SK-N-SH (cell line): Measurements from ENCODE around the gene MPEG1. TPM values are rescaled to one million over a fixed set of nuclear protein-coding genes. Genes with fewer than 3 reads are reported as not detected.

Source experiments
- CTCF ChIA-PET: fragments of 300-600, 350-600 bp; formaldehyde crosslinking; extraction: SDS; loops from one replicate; lab custom pipeline; 2021; lab: Yijun Ruan, JAX
- POLR2A ChIA-PET: fragments of 350-600 bp; sonication (Branson Sonifier 250); formaldehyde crosslinking; extraction: SDS; loops from one replicate; lab custom pipeline; 2020; ENCODE audit warnings: antibody characterized with exemption, inconsistent platforms; lab: Yijun Ruan, JAX
- DNase-seq: peaks from one replicate; pipeline ENCODE4 v3.0.0; 2012
- H2AFZ ChIP-seq: fragments of 200-600 bp; sonication (generic); 2 replicates; pipeline ENCODE4 v1.8.1; 2016; ENCODE audit warnings: antibody characterized with exemption, mild to moderate bottlenecking, low read depth
- H3F3A ChIP-seq: fragments of 200-600 bp; sonication (generic); replicated peaks from 2 replicates; pipeline ENCODE3; 2016; ENCODE audit warnings: antibody characterized with exemption, mild to moderate bottlenecking; ENCODE audit not compliant: insufficient read depth
- H3K27ac ChIP-seq, 2 experiments: fragments of 200-500 bp in 1 of 2; fragments of 200-600 bp in 1 of 2; sonication (Bioruptor generic) in 1 of 2; sonication (generic), shearing (Covaris generic) in 1 of 2; 2 replicates each; pipeline versions ENCODE4 v1.5.1 to v1.6.1; 2014 to 2016; ENCODE audit warnings: low read depth in 2 of 2, inconsistent platforms in 1 of 2, low read length in 1 of 2, mild to moderate bottlenecking in 1 of 2, mixed read lengths in 1 of 2
- H3K27me3 ChIP-seq: fragments of 200-600 bp; sonication (generic), shearing (Covaris generic); 2 replicates; pipeline ENCODE4 v1.6.1; 2016; ENCODE audit warnings: mixed run types; ENCODE audit not compliant: insufficient read depth
- H3K36me3 ChIP-seq, 2 experiments: fragments of 200-500 bp in 1 of 2; fragments of 200-600 bp in 1 of 2; sonication (Bioruptor generic) in 1 of 2; sonication (generic) in 1 of 2; replicated peaks in 1 of 2; 2 replicates each; pipeline versions ENCODE3 to v1.5.1; 2014 to 2016; ENCODE audit warnings: low read length in 1 of 2, mild to moderate bottlenecking in 1 of 2; ENCODE audit not compliant: insufficient read depth in 2 of 2, control insufficient read depth in 1 of 2
- H3K4me1 ChIP-seq, 2 experiments: fragments of 200-500 bp in 1 of 2; fragments of 200-600 bp in 1 of 2; sonication (Bioruptor generic) in 1 of 2; sonication (generic), shearing (Covaris generic) in 1 of 2; 2 replicates each; pipeline versions ENCODE4 v1.5.1 to v1.6.1; 2014 to 2016; ENCODE audit warnings: low read depth in 1 of 2, low read length in 1 of 2, mixed run types in 1 of 2; ENCODE audit not compliant: insufficient read depth in 2 of 2, control insufficient read depth in 1 of 2
- H3K4me2 ChIP-seq: fragments of 200-600 bp; sonication (generic), shearing (Covaris generic); 2 replicates; pipeline ENCODE4 v1.6.1; 2017; ENCODE audit warnings: mixed run types
- H3K4me3 ChIP-seq, 2 experiments: fragments of 200-500 bp in 1 of 2; fragments of 200-600 bp in 1 of 2; sonication (Bioruptor generic) in 1 of 2; sonication (generic), shearing (Covaris generic) in 1 of 2; 2 replicates each; pipeline versions ENCODE4 v1.5.1 to v1.8.1; 2014 to 2016; ENCODE audit warnings: low read depth in 2 of 2, inconsistent platforms in 1 of 2, low read length in 1 of 2, mild to moderate bottlenecking in 1 of 2, mixed read lengths in 1 of 2, moderate library complexity in 1 of 2
- H3K79me2 ChIP-seq: fragments of 200-600 bp; sonication (generic); 2 replicates; pipeline ENCODE4 v1.8.1; 2017; ENCODE audit warnings: mild to moderate bottlenecking; ENCODE audit not compliant: insufficient read depth
- H3K9ac ChIP-seq: fragments of 200-600 bp; sonication (generic); 2 replicates; pipeline ENCODE4 v1.6.1; 2017; ENCODE audit warnings: mixed run types
- H3K9me2 ChIP-seq: fragments of 200-600 bp; sonication (generic); 2 replicates; pipeline ENCODE4 v1.6.1; 2017; ENCODE audit warnings: mixed run types
- H3K9me3 ChIP-seq: fragments of 200-600 bp; sonication (generic); 2 replicates; pipeline ENCODE4 v1.6.1; 2017; ENCODE audit warnings: mixed run types, mild to moderate bottlenecking, moderate library complexity
- H4K20me1 ChIP-seq: fragments of 200-600 bp; sonication (generic); 2 replicates; pipeline ENCODE4 v1.6.1; 2017; ENCODE audit warnings: mild to moderate bottlenecking, mixed run types; ENCODE audit not compliant: insufficient read depth
- ELF1 ChIP-seq: IDR thresholded peaks from 2 replicates; pipeline ENCODE4 v1.4.0; 2012
- EP300 ChIP-seq, 2 experiments: IDR thresholded peaks; 2 replicates each; pipeline versions ENCODE4 v1.4.0 to v1.6.1; 2012; ENCODE audit warnings: borderline replicate concordance in 1 of 2, low read depth in 1 of 2, low read length in 1 of 2
- FOSL2 ChIP-seq: IDR thresholded peaks from 2 replicates; pipeline ENCODE4 v1.4.0; 2012; ENCODE audit warnings: low read depth, mild to moderate bottlenecking, moderate library complexity, borderline replicate concordance
- GABPA ChIP-seq: IDR thresholded peaks from 2 replicates; pipeline ENCODE4 v1.4.0; 2012; ENCODE audit warnings: low read depth, mild to moderate bottlenecking
- NFIC ChIP-seq: IDR thresholded peaks from 2 replicates; pipeline ENCODE4 v1.4.0; 2012; ENCODE audit warnings: borderline replicate concordance
- NRF1 ChIP-seq: IDR thresholded peaks from 2 replicates; pipeline ENCODE4 v1.6.1; 2012; ENCODE audit warnings: low read depth, mild to moderate bottlenecking, low read length
- SMC3 ChIP-seq: IDR thresholded peaks from 2 replicates; pipeline ENCODE4 v1.6.1; 2012; ENCODE audit warnings: low read depth, low read length, improper control_type of control experiment
- TAF1 ChIP-seq: IDR thresholded peaks from 2 replicates; pipeline ENCODE4 v1.6.1; 2012; ENCODE audit warnings: low read depth, mild to moderate bottlenecking, low read length, moderate library complexity, borderline replicate concordance
- TCF12 ChIP-seq: IDR thresholded peaks from 2 replicates; pipeline ENCODE4 v1.4.0; 2012
- WGBS: methylation state at CpG from one replicate; pipeline ENCODE4 v1.1.6; 2017; ENCODE audit warnings: low lambda C conversion rate; 5-methylcytosine and 5-hydroxymethylcytosine counted together
- polyA plus RNA-seq, 3 experiments: library from polyadenylated mRNA; depleted of rRNA; stranded (reverse); fragments of >200 nt; gene quantifications; 2 replicates each; pipeline ENCODE4 v1.2.3, GENCODE V29; 2012
- TF ChIP-seq, protein P1 (sequence below): IDR thresholded peaks from 2 replicates; pipeline ENCODE4 v1.4.0; 2012; ENCODE audit warnings: low read depth, borderline replicate concordance
- TF ChIP-seq, protein P2 (sequence below): IDR thresholded peaks from 2 replicates; pipeline ENCODE4 v1.4.0; 2012; ENCODE audit warnings: low read depth, borderline replicate concordance
- TF ChIP-seq, protein P3 (sequence below): fragments of 200-600 bp; sonication (generic); IDR thresholded peaks from 2 replicates; pipeline ENCODE4 v1.6.1; 2017; ENCODE audit warnings: antibody characterized with exemption, mild to moderate bottlenecking, moderate library complexity
- TF ChIP-seq, protein P4 (sequence below): fragments of 150-350 bp; IDR thresholded peaks from 2 replicates; pipeline ENCODE4 v1.6.1; 2017; ENCODE audit warnings: antibody characterized with exemption, low read length, low read depth, borderline replicate concordance
- TF ChIP-seq, protein P5 (sequence below): fragments of 150-350 bp; IDR thresholded peaks from 2 replicates; pipeline ENCODE4 v1.6.1; 2016; ENCODE audit warnings: mild to moderate bottlenecking, low read depth, low read length
- TF ChIP-seq, protein P6 (sequence below): IDR thresholded peaks from 2 replicates; pipeline ENCODE4 v1.6.1; 2012; ENCODE audit warnings: mild to moderate bottlenecking, low read depth, low read length, moderate library complexity

The MPEG1 gene
- polyA plus RNA-seq, 1 of the 3 experiments (the other 2 are of a cell fraction) = not detected

DNA sequence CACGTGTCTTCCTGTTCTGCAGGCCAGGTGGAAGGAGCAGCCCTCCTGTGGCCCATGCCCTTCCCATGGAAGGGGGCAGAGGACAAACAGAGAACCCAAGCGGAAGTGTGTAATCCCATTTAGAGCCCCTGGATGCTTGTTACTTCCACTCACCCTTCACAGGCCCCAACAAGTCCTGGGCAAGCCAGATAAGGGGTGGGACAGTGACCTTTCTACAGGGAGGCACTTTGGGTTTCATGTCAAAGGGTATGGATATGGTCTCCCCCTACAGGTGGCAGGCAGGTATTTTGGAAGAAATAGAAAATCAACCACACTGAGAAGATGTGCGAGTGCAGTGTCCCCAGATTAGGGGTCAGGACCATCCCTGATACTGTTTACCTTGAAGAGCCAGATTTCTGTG, 11.4 kb downstream of the MPEG1 start:
- Histone ChIP-seq H3K27me3 (0 out of 2 replicates have a peak, but pooled peaks cover 9% of the 10 kb centered on the region), H3K27ac (no peak overlapping the region), H2AFZ (no peak overlapping the region), H3K79me2 (no peaks in the 10 kb centered on the region), H3K9me2 (no peaks in the 10 kb centered on the region), H3K4me2 (no peak overlapping the region), H3K36me3 (no peaks in the 10 kb centered on the region), H3K4me3 (no peak overlapping the region), H4K20me1 (no peaks in the 10 kb centered on the region), H3F3A (no peaks in the 10 kb centered on the region), H3K9ac (no peak overlapping the region), H3K9me3 (no peaks in the 10 kb centered on the region), H3K4me1 (peaks cover 0 to 6% of the 10 kb centered on the region in 2 experiments; a peak in 1 of 4 replicates)
- 47% methylated on average over 3 of the region's 3 CpGs for WGBS
- ChIA-PET POLR2A (no interaction called here), CTCF (interaction anchor here (1.0 to 4.5 kb wide), 3 partner anchors 18 to 43 kb away, joined by 3 to 29 read pairs (median 9); partner anchors contain the start of gene DTX4)
- TF ChIP-seq, protein P1, sequence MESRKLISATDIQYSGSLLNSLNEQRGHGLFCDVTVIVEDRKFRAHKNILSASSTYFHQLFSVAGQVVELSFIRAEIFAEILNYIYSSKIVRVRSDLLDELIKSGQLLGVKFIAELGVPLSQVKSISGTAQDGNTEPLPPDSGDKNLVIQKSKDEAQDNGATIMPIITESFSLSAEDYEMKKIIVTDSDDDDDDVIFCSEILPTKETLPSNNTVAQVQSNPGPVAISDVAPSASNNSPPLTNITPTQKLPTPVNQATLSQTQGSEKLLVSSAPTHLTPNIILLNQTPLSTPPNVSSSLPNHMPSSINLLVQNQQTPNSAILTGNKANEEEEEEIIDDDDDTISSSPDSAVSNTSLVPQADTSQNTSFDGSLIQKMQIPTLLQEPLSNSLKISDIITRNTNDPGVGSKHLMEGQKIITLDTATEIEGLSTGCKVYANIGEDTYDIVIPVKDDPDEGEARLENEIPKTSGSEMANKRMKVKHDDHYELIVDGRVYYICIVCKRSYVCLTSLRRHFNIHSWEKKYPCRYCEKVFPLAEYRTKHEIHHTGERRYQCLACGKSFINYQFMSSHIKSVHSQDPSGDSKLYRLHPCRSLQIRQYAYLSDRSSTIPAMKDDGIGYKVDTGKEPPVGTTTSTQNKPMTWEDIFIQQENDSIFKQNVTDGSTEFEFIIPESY = no peak
- no peak for TF ChIP-seq NRF1
- TF ChIP-seq ELF1 = no peak
- TF ChIP-seq, protein P2, sequence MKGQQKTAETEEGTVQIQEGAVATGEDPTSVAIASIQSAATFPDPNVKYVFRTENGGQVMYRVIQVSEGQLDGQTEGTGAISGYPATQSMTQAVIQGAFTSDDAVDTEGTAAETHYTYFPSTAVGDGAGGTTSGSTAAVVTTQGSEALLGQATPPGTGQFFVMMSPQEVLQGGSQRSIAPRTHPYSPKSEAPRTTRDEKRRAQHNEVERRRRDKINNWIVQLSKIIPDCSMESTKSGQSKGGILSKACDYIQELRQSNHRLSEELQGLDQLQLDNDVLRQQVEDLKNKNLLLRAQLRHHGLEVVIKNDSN = no peak
- no peak for TF ChIP-seq TAF1
- DNase-seq = no peak

DNA sequence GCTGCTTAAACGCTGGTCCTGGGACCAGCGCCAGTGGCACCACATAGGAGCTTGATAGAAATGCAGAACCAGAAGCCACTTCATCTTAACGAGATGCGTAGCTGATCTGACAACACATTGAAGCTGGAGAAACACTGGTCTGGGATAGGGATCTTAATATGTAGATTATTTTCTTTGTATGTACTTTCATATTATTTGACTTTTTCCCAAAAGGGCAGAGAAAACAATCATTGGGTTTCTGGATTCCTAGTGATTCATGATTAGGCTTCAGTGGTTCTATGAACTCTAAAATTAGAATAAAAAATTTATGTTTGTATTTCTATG, 12.3 kb downstream of the MPEG1 start:
- Histone ChIP-seq H3K27ac (no peak overlapping the region), H3K4me1 (peaks cover 0 to 6% of the 10 kb centered on the region in 2 experiments; a peak in 1 of 4 replicates), H3K36me3 (no peaks in the 10 kb centered on the region), H3K79me2 (no peaks in the 10 kb centered on the region), H2AFZ (no peak overlapping the region), H4K20me1 (no peaks in the 10 kb centered on the region), H3K9me3 (no peaks in the 10 kb centered on the region), H3K9ac (no peak overlapping the region), H3K4me2 (no peak overlapping the region), H3F3A (no peaks in the 10 kb centered on the region), H3K27me3 (0 out of 2 replicates have a peak, but pooled peaks cover 9% of the 10 kb centered on the region), H3K9me2 (no peaks in the 10 kb centered on the region), H3K4me3 (no peak overlapping the region)
- ChIA-PET CTCF (interaction anchor here (0.6 to 4.5 kb wide), 4 partner anchors 9 to 29 kb away, joined by 3 to 29 read pairs (median 4); partner anchors contain the start of gene DTX4), POLR2A (no interaction called here)
- WGBS = 63% methylated on average over 4 of the region's 4 CpGs
- no peak for DNase-seq
- TF ChIP-seq, protein P2 = no peak
- TF ChIP-seq NRF1 (no peak), SMC3 (no peak), GABPA (no peak), FOSL2 (no peak), TCF12 (no peak), NFIC (no peak), EP300 (IDR thresholded peaks at IDR 0.05; ENCODE audit: borderline replicate concordance in 1 of 2, low read depth in 1 of 2, low read length in 1 of 2) (no peak)
- TF ChIP-seq, protein P3, sequence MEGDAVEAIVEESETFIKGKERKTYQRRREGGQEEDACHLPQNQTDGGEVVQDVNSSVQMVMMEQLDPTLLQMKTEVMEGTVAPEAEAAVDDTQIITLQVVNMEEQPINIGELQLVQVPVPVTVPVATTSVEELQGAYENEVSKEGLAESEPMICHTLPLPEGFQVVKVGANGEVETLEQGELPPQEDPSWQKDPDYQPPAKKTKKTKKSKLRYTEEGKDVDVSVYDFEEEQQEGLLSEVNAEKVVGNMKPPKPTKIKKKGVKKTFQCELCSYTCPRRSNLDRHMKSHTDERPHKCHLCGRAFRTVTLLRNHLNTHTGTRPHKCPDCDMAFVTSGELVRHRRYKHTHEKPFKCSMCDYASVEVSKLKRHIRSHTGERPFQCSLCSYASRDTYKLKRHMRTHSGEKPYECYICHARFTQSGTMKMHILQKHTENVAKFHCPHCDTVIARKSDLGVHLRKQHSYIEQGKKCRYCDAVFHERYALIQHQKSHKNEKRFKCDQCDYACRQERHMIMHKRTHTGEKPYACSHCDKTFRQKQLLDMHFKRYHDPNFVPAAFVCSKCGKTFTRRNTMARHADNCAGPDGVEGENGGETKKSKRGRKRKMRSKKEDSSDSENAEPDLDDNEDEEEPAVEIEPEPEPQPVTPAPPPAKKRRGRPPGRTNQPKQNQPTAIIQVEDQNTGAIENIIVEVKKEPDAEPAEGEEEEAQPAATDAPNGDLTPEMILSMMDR = no peak
- TF ChIP-seq, protein P4, sequence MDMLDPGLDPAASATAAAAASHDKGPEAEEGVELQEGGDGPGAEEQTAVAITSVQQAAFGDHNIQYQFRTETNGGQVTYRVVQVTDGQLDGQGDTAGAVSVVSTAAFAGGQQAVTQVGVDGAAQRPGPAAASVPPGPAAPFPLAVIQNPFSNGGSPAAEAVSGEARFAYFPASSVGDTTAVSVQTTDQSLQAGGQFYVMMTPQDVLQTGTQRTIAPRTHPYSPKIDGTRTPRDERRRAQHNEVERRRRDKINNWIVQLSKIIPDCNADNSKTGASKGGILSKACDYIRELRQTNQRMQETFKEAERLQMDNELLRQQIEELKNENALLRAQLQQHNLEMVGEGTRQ = no peak
- TF ChIP-seq, protein P5, sequence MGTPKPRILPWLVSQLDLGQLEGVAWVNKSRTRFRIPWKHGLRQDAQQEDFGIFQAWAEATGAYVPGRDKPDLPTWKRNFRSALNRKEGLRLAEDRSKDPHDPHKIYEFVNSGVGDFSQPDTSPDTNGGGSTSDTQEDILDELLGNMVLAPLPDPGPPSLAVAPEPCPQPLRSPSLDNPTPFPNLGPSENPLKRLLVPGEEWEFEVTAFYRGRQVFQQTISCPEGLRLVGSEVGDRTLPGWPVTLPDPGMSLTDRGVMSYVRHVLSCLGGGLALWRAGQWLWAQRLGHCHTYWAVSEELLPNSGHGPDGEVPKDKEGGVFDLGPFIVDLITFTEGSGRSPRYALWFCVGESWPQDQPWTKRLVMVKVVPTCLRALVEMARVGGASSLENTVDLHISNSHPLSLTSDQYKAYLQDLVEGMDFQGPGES = no peak
- TF ChIP-seq, protein P6, sequence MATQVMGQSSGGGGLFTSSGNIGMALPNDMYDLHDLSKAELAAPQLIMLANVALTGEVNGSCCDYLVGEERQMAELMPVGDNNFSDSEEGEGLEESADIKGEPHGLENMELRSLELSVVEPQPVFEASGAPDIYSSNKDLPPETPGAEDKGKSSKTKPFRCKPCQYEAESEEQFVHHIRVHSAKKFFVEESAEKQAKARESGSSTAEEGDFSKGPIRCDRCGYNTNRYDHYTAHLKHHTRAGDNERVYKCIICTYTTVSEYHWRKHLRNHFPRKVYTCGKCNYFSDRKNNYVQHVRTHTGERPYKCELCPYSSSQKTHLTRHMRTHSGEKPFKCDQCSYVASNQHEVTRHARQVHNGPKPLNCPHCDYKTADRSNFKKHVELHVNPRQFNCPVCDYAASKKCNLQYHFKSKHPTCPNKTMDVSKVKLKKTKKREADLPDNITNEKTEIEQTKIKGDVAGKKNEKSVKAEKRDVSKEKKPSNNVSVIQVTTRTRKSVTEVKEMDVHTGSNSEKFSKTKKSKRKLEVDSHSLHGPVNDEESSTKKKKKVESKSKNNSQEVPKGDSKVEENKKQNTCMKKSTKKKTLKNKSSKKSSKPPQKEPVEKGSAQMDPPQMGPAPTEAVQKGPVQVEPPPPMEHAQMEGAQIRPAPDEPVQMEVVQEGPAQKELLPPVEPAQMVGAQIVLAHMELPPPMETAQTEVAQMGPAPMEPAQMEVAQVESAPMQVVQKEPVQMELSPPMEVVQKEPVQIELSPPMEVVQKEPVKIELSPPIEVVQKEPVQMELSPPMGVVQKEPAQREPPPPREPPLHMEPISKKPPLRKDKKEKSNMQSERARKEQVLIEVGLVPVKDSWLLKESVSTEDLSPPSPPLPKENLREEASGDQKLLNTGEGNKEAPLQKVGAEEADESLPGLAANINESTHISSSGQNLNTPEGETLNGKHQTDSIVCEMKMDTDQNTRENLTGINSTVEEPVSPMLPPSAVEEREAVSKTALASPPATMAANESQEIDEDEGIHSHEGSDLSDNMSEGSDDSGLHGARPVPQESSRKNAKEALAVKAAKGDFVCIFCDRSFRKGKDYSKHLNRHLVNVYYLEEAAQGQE = no peak
